GM18526 (cell line): ENCODE results near the gene WSCD1.

ENCODE experiments used
- POLR2A ChIP-seq: IDR thresholded peaks from 3 replicates; pipeline ENCODE4 v1.6.1; 2011; ENCODE audit not compliant: insufficient read length; ENCODE audit errors: extremely low read depth

Gene WSCD1

DNA sequence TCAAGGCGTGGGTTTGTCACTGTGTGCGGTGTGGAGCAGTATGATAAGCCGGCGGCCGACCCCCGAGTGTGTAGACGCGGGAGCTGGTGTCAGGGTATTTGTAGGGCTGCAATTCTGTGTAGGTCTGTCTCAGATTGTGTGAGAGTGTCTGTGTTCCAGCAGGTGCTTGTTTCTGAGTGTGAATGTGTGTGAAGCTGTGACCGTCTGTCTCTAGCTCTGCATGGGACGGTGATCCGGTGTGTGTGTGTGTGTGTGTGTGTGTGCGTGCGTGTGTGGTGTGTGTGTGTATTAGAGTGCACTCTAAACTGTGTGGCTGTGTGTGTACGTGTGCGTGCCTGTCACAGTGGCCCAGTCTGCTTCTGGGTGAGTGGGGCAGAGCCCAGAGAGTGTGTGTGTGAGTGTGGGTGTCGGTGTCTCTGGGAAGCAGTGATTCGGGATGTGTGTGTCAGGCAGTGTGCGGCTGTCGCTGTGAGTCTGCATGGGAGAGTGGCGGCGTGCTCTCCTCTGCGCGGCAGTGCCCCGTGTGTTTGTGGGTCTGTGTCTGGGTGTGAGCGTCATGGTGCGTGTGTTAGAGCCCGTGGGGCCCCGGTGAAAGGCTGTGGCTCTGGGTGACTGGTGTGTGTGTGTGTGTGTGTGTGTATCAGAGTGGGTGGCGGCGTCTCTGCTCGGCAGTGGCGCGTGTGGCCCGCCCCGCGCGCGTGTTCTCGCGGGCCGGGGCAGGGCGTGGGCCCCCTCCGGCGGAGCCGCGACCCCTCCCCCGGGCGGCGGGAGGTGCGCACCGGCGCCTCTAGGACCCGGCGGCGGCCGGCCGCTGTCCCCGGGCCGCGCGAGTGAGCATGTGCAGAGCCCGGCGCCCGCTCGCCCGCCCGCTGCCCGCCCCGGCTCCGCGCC is at the start of gene WSCD1:
WSCD1 (plus strand) TSS at position 841 of the 891 bp plus-strand sequence. CDS start 10,280 bp downstream, outside the sequence.
- TF ChIP-seq POLR2A = no peak

DNA sequence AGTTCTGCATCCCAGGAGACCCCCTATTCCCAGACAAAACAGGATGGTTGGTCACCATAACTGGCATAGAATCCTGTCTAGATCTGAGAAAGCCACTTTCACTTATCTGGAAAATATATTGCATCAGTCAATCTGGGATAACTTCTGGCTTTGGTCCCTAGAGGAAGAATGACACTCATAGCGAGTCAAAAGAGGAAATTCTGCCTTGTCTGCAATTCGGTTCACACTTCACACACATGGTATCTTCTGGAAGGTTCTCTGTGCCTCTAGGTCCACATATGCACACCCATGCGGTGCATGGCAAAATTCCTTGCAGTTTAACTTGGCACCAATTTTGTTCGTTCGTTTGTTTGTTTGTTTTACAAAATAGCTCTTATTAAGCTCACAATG is 49.2 kb upstream of the WSCD1 start:
- TF ChIP-seq POLR2A = no peak

- TF ChIP-seq POLR2A = no peak
These were observed 48.6 kb upstream of the WSCD1 start for GRCh38 chr17:6021627-6022026.

DNA sequence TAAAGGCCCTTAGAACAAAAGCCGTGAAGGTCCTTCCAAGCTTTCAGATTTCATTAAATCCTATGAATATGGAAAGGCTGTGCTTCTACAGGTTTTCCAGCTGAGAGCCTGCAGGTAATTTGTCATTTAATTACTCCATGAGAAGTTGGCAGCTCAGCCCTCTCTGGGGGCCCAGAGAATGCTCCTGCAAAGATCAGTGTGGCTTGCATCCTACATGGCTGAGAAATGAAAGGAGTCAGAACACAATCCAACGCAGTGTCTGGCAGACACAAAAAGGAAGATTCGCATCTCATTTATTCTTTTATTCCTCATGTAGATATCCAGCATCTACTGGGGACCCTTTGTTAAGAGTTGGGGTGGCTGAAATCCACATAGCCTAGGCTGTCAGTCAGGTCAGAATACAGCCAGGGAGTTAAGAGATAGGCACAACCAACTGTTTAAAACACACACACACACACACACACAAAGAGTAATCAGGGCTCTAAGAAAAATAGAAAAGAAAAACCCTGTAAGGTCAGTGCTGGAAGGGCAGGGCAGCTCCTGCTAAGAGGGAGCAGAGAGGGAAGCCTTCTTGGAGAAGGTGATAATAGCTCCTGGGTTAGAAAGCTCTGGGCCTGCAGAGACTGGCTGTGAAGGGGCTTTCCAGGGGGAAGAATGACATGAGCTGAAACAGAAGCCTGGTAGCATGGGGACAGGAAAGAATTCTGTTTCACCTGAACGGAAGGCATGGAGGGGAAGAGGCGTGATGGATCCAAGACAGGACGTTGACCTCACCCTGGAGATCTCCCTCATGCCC is 46.9 kb upstream of the WSCD1 start:
- no peak for TF ChIP-seq POLR2A

DNA sequence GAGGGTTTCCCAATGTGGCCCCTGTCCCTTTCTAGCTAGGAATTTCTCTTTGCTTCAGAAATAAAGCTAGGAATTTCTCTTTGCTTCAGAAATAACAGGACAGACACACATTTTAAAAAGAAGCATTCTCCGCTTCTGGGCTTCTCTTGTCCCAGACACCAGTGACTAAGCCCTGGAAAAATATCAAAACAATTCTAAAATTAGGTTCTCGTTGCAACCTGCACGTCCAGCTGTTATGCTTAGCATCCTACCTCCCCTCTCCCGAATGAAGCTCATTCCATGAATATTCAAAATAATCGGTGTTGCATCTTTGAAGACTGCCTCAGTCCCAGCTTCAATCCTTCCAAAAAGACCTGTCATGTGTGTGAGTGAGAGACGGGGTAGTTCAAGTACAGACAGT is 45.6 kb upstream of the WSCD1 start:
- TF ChIP-seq POLR2A = no peak

DNA sequence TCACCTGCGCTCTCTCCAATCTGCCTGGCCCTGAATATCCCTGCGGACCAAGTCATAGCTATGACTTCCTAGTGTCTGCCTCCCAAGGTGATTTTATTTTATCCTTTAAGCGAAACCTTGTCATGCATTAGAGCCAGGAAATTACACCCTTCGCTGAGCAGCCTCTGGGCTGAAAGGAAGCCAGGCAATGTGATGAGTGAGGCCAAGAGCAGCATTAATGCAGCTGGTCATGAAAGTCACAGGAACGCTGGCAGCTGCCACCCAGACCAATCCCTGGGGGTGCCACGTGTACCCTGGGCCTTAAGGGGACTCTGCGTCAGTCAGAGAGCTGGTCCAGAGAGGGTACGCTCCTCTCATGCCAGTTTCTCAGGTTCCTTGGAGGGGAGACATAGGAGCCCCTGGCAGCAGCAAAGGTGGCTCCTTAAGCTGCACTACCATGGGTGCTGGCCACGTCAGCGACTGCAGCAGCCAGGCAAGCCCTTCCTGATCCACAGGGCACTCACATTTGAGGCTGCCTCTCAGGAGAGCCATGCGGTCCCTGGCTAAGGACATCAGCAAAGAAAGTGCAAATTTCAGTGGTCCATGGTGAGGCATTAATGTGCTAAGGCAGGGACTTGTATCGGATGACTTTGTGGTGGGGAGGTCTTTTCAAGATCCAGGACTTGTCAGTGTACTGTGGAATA is 42.7 kb upstream of the WSCD1 start:
- no peak for TF ChIP-seq POLR2A

DNA sequence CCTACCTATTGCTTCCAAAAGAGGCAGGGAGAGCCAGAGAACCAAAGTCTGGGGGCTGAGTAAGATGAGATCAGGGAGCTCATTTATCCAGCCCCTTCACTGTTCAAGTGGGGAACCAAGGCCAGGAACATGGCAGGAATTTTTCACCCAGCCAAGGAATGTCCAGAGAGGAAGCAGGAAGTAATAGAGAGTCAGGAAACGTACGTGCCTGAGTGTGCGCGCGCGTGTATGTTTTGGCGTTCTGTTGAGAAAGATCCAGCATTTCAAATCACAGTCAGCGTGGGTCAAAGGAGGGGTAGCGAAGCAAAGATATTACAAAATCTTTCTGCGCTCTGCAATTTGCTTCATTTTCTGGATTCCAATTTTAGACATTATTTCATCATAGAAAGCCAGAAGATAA is 41.9 kb upstream of the WSCD1 start:
- no peak for TF ChIP-seq POLR2A

- TF ChIP-seq POLR2A = no peak
These were observed 34.3 kb upstream of the WSCD1 start for GRCh38 chr17:6035801-6036394.

- no peak for TF ChIP-seq POLR2A
These were observed 29.7 kb upstream of the WSCD1 start for GRCh38 chr17:6040504-6040903.

DNA sequence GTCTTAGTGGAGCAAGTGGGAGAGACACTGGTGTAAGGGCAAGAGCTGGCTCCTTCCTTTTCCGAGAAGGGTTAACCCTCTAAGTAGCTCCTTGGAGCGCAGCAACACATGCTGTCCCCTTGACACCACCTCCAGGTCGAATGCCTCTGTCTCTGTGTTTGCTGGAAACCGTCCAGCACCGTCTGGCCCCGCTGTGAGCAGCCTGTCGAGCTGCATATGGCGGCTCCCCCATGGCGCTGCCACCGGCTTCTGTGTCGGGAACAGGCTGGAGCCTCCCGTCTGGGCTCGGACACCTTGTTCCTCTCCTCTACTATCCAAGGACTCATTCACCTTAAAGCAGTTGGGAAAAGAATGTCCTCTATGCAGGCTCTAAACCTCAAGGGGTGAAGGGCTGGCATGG is 28.9 kb upstream of the WSCD1 start:
- no peak for TF ChIP-seq POLR2A

- no peak for TF ChIP-seq POLR2A
These were observed 26.8 kb upstream of the WSCD1 start for GRCh38 chr17:6043405-6043804.

GRCh38 chr17:6044261-6044660 is 25.9 kb upstream of the WSCD1 start:
- TF ChIP-seq POLR2A = no peak

DNA sequence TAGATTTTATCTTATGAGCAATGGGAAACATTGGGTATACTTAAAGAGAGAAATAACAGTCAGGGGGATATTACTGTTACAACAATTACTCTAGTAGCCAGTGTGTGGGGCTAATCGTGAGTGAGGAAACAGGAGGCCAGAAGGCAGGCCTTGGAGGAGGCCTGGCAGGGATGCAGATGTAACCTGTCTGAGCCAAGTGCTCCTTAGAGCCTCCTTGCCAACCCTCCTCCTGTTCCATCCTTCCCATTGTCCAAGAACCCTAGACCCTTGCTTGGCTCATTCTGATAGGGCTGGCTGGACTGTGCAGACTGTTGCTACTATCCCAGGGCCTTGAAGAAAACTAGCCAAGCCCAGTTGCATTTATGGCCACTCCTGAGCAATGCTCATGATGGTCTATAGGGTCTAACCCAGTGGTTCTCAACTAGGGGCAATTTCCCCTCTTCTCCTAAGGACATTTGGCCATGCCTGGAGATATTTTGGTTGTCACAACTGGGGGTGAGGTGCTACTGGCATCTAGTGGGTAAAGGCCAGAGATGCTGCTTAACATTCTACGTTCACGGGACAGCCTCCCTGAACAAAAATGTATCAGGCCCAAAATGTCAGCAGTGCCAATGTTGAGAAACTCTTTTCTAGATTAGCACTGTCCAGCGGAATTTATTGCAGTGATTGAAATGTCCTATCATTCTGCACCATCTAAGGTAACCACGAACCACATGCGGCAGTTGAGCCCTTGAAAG is 24.4 kb upstream of the WSCD1 start:
- no peak for TF ChIP-seq POLR2A

DNA sequence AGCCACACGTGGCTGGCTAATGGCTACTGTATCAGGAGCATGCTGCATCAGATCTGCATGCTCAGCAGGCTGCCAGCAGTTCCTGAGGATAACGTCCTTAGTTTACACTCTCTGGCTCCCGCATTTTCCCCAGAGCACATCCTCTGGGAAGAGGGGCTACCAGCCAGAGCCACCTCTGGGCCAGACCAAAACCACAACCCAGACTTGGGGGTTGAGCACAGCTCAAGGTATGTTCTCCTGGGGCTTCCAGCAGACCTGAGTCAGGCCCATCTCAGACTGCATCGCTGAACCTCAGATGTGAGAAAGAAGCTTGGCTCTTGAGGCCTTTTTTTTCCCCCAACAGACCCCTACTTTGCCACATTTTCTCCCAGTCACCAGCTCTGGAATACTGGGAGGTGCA is 23.7 kb upstream of the WSCD1 start:
- no peak for TF ChIP-seq POLR2A

DNA sequence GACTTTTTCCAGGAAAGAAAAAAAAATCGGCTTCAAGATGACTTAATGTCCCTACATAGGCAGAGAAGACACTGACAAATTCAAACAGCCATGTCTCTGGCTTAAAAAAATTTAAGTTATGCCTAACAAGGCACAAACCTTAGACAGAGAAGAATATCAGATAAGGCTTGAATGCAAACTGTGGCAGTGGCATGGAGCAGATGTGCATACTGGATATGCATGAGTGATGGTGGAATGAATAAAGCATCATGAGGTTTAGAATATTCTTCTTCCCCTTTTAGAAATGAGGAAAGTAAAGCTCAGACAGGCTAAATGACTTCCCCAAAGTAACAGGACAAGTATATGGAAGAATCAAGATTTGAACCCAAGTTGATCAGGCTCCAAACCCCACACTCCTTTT is 23.2 kb upstream of the WSCD1 start:
- TF ChIP-seq POLR2A = no peak
